OCI-M2 (cell line): ENCODE measurements around the gene PPP1R15B.

Source experiments
- DNase-seq: peaks from one replicate; lab custom pipeline; 2025; ENCODE audit not compliant: unreplicated experiment; lab: John Stamatoyannopoulos, UW

PPP1R15B gene

GRCh38 chr1:204401730-204402129 lies 9.9 kb downstream of the PPP1R15B start:
- DNase-seq = no peak

- no peak for DNase-seq
Measured at GRCh38 chr1:204400882-204401510, 10.6 kb downstream of the PPP1R15B start.

GRCh38 chr1:204398197-204399125 lies 13.2 kb downstream of the PPP1R15B start:
- DNase-seq = no peak

- no peak for DNase-seq
Measured at GRCh38 chr1:204396015-204396583, 15.5 kb downstream of the PPP1R15B start.

- DNase-seq = no peak
Measured at GRCh38 chr1:204391629-204392028, 20.0 kb downstream of the PPP1R15B start.

GRCh38 chr1:204390751-204391466 lies 20.7 kb downstream of the PPP1R15B start:
- no peak for DNase-seq

GRCh38 chr1:204385727-204386126 lies 25.9 kb downstream of the PPP1R15B start:
- no peak for DNase-seq

- DNase-seq = no peak
Measured at GRCh38 chr1:204384636-204385352, 26.8 kb downstream of the PPP1R15B start.

- DNase-seq = no peak
Measured at GRCh38 chr1:204383163-204383904, 28.3 kb downstream of the PPP1R15B start.

- no peak for DNase-seq
Measured at GRCh38 chr1:204382714-204383083, 28.9 kb downstream of the PPP1R15B start.

- no peak for DNase-seq
Measured at GRCh38 chr1:204380293-204380831, 31.3 kb downstream of the PPP1R15B start.

GRCh38 chr1:204377800-204378668 lies 33.6 kb downstream of the PPP1R15B start:
- no peak for DNase-seq

- DNase-seq = no peak
Measured at GRCh38 chr1:204376919-204377799, 34.5 kb downstream of the PPP1R15B start.

GRCh38 chr1:204376465-204376864 lies 35.2 kb downstream of the PPP1R15B start:
- DNase-seq = no peak

GRCh38 chr1:204373911-204374310 lies 37.7 kb downstream of the PPP1R15B start:
- no peak for DNase-seq

GRCh38 chr1:204370176-204370575 lies 41.4 kb downstream of the PPP1R15B start:
- DNase-seq = no peak

- no peak for DNase-seq
Measured at GRCh38 chr1:204368996-204369726, 42.5 kb downstream of the PPP1R15B start.
